HG03457 (cell line): ENCODE measurements around the gene SLC38A1.
A peak's percentile ranks its signal among the peaks of the same experiment; 100 is the strongest.
"Not testable (repeated sequence)": the region's sequence is repeated elsewhere in the genome, so short reads cannot be mapped to it uniquely, and the experiment has no call there.

Source experiments
- ATAC-seq: cut with Tn5 transposase; IDR thresholded peaks from one replicate; pipeline ENCODE4 v1.9.1; 2021; ENCODE audit warnings: moderate number of reproducible peaks; ENCODE audit not compliant: unreplicated experiment

Gene SLC38A1

DNA sequence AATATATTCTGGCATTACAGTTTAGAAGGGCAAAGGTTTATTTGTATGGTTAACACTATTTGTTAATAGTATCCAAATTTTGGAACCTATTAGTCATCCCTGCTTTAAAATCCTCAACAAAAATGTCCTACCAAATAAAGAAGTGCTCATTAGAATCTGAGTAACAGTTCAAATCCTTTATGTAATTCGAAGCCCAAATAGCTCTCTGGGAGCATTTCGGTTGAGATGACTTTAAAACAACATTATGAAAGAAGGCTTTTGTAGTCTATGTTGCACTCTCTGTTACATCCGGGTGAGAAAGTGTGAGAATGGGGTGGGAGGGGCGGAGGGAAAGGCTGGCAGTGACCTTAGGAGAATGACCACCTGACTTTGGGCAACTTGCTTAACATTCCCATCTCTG is 59.7 kb downstream of the SLC38A1 start:
- no peak for ATAC-seq

DNA sequence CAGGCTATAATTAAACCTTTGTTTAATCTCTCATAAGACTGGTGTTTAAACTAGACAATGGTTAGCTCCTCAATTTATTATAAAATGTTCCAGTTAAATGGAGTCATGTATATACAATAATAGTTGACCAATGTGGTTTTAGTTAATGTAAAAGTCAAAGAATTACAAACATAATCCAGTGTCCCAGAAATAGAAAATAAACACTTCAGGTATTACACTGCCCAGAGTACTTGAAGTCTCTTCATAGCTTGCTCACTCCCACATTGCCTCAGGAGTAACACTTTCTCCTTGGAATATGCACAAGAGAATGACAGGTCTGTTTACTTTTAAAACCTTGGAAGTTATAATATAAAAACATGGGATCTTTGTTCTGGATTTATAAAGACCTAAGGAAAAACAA is 60.5 kb downstream of the SLC38A1 start:
- no peak for ATAC-seq

DNA sequence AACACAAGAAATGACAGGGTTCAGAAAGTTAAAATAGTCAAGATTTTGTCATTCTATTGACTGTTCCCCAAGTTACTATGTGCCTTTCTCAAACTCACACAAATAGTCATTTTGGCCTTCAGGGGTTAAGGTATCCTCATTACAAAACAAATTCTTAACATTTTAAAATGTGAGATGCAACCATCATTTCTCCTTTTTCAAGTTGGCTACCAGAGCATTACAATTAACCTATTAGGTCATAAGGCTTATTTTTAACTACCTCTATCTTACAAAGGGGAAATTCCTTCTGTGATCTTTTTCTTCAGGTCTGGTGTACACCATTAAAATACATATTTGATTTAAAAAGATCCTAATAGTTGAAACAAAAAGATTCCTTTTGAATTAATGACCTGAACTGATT is 61.2 kb downstream of the SLC38A1 start:
- ATAC-seq: no peak

DNA sequence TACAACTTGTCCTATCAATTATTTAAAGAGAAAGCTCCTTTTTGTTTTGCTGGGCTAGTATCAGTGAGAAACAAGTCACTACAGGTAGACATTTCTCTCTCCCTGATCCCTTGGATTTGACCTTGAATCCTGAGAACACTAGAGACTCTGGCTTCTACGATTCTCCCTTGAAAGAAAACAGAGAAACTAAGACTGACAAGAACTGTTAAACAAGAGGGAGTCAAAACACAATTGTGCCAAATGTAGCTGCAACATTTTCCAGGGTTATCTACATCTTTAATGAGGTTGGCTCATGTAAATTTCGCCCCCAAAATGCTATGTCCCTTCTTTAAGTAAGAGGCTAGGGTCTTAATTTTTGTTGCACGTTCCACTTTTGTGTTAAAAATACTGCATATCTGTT is 62.4 kb downstream of the SLC38A1 start:
- ATAC-seq: no peak

DNA sequence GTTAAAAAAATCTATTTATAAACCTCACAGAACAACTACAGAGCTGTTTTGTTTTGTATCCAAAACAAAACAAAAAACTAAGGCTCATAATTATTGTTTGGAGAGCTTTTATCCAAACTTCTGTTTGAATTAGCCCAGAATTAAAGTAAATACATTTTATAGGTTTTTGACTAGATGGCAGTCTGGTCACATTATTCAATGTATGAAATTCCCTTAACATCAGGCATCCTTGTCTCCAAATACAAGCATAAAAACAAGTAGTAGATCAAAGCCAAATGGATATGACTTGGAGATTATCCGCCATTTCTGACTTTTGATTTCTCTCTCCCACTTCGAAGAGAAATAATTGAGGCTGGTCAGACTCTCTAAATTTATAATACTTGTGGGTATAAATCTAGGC is 63.5 kb downstream of the SLC38A1 start:
- no peak for ATAC-seq

DNA sequence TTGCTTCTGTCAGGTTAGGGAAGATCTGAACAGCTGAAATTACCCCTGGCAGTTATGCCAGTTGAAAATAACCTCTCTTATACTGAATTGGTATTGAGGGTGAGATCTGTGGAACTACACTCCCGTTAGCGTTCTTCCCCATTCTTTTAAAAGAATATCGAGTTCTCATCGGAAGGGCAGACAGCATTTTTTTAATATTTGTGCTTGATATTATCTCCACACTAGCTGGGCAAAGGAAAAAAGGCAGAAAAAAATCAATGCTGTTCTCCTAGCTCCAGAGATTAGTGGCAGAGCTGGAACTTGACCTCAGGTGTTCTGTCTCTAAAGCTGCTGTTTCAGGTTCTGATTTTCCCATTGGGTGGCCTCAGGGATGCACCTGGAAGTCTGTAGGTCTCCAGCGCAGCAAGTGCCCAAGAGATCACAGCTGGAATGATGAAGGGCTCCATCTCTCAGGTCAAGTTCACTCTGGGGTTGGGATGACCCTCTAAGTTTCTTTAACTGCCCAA is 67.5 kb downstream of the SLC38A1 start:
- ATAC-seq: no peak

DNA sequence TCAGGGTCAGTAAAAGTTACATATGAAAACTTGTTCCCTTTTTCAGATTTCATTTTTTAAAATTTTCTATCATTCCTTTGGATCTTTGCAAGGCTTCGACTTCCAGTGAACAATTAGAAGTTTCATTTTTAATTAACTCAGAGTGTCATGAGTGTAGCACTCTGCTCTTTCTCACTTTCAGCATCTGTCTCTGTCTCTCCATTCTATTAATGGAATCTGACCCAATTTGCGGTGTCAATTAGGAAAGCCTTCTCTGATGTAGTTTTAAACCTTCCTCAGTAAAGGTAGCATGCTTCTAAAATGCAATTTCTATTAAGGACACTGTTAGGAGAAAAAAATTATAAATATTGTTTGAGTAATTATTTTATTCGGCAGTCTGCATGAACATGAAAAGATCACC is 68.3 kb downstream of the SLC38A1 start:
- ATAC-seq: no peak

DNA sequence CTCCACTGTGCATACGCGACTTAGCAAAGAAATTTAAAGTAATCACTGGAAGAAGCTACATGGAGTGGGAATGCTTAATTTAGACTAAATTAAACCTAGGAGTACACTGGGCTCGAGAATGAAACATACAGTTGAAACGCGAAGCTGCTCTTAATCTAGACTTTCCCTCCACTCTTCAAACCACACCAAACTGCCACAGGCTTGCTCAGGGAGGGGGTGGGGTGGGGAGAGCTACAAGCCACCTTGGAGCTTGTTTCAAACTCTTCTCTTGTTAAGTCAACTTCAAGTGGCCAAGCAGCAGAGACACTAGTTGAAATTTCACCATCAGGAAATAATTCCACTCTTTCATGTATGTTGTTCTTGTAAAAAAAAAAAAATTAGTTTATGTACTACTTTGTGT is 69.9 kb downstream of the SLC38A1 start:
- no peak for ATAC-seq

DNA sequence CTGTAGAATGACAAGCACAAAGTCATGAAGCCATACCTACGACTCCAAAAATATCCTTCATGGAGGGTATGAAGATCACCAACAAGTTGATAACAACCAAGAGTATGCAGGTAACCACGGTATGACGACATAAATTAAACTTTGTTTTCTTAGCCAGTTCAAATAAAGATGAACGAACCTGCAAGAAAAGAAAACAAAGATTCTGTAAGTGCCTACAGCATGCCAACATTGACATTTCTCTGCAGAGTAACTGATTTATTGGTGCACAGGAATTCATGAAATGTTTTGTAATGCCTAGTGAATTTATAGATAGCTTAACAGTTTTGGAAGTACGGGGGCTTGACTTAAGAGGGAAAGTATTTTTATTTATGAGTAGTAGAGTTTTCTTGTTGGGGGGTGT is 71.0 kb downstream of the SLC38A1 start:
- ATAC-seq: no peak

DNA sequence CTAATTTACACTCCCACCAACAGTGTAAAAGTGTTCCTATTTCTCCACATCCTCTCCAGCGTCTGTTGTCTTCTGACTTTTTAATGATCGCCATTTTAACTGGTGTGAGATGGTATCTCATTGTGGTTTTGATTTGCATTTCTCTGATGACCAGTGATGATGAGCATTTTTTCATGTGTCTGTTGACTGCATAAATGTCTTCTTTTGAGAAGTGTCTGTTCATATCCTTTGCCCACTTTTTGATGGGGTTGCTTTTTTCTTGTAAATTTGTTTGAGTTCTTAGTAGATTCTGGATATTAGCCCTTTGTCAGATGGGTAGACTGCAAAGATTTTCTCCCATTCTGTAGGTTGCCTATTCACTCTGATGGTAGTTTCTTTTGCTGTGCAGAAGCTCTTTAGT is 78.3 kb downstream of the SLC38A1 start:
- not testable (repeated sequence) for ATAC-seq

DNA sequence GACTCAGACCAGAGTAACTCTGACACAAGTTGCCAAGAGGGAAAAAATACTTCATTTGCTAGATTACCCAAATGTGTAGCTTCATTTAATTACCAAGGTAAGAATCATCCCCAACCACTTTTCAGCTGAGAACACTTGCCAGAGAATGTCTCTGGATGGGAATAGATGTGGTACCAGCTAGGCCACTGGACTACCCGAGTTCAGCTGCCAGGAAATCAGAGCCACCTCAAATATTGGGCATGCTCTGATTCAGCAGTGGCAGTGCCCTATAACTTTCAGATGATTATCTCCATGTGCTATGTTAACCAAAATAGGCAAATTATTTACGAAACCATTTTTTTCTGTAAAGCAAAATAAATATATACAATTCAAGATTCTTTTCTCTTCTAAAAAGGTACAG is 80.7 kb downstream of the SLC38A1 start:
- no peak for ATAC-seq

DNA sequence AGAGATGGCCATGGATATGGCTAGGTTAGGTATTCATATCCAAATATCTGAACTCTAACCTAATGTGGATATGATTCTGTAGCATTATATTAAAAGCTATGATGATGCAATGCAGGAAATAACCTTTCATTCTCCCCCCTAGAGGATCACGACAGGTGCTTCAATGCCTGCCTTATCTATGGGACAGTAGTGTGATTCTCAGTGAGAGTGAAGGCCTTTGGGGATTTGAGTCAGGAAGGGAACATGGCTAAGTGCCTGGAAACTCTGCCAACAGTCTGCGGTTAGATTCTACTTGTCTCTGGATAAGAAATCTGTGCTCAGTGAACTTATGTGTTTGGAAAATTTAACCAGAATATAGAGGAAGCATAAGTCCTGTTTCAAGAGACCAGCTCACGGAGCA is 81.8 kb downstream of the SLC38A1 start:
- no peak for ATAC-seq

DNA sequence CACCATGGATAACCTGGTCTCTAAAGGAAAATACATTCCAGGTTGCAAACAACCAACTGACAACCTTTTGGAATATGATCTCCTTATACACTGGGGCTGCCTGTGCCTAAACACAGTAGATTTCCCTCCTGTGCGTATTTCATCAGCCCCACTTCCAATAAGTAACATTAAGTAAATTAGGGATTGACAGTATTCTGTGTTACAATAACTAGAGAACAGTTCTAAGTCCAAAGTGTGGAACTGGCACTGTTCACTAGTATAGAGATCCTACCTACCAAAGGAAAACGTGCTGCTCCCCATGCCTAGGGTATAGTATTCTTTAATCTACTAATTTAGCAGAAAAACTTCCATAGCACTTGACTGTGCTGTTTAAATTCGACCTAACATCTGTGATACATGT is 82.8 kb downstream of the SLC38A1 start:
- no peak for ATAC-seq

DNA sequence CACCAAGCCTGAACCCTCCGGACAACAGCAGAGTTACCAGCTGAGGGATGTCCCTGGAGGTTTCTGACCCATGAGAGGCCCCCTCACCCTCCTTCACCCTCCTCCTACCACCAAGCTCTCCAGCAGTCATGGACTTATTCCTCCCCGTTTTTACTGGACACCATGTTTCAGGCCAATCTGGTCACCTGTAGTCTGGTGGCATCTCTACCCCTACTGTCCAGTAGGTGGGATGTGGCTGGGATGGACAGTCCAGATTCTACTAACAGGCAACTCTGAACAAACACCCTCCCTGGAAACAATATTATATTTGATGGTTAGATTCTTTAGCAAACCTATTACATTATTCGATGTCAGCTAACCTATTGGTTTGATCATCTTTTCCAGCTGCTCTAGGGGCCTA is 83.2 kb downstream of the SLC38A1 start:
- ATAC-seq: no peak

DNA sequence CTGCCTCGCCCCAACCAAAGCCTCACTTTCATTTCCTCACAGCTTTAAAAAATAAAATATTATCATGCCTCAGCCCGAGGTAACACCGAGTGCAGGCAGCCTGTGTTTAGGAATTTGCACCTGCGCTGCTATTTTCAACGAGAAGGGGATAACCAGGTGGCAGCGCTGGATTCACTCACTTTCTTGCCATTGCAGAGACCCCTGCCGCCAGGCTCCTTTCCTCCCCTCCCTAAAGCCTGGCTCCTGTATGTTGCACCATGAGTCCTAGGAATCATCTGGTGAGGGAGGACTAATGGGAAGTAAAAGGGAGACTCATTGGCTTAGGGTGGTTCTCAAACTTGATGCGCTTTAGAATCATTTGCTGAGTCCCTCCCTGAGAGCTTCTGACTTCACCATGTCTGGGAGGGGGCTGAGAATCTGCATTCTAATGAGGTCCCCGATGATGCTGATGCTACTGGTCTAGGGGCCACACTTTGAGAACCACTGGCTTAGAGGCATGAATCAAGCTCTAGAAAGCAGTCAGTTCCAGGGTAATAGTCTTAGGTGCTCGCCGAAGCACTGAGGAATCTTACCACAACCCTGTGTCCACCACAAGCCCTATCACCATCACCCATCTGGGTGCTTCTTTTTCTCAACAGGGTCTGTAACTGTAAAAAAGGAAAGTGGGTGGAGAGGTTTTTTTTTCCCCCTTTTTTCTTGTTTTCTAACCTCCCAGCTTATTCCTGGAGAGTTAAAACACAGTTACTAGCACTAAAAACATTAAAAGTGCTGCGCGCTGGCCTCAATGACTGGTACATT is 83.8 kb downstream of the SLC38A1 start:
- no peak for ATAC-seq

DNA sequence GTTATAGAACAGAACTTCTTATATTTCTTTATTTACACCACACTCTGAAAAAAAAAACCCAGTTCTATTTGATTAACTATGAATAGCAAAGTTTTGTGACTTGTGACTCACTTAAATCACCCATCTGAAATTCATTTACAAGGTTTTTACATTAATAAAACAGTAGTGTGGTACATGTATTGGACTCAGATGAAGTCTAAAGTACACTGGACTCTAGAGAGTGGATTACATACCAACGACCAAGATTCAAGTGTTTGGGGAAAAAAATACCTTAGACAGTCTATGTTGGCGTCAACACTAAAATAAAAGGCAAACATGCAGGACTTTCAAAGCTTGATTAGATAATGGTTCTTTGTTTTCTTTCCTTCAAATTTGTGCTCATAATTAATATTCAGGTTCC is 85.7 kb downstream of the SLC38A1 start:
- no peak for ATAC-seq

DNA sequence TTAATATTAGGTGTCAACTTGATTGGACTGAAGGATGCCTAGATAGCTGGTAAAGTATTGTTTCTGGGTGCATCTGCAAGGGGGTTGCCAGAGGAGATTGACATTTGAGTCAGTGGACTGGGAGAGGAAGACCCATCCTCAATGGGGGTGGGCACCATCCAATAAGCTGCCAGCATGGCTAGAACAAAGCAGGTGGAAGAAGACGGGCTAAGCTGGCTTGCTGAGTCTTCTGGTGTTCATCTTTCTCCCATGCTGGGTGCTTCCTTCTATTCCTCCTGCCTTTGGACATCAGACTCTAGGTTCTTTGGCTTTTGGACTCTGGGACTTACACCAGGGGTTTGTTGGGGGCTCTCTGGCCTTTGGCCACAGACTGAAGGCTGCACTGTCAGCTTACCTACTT is 87.4 kb downstream of the SLC38A1 start:
- ATAC-seq: no peak

DNA sequence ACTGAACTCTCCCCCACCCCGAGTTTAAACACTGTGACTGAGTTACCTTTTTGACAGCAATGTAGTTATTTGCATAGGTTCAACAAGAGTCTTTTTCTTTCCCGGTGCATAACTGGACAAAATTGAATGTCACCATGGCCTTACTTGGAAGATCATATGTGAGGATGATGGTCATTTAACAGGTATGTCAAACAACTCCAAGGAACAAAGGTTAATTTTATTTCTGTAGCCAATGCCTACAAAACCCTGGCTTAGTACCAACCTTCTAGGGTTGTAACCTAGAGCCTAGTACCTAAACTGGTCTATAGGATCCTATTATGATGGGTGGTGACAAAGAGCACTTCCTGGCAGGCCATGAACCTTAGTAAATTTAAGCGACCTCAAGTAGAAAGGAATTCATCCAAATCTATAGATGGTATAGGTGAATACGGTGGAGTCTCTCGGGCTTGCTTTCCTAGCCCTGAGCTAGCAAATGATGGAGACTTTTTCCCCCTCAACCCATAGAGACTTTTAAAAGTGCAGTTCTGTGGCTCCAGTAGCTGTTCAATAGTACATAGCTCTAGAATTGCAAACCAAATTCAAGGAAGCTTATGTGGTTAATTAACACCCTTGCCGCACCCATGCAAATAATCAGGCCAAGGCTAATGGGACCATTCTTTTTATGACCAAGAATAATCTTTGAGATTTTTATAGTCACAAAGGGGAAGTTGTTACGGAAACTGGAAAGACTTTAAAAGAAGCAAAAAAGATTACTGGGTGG is 89.0 kb downstream of the SLC38A1 start:
- ATAC-seq: peak; percentile 55

DNA sequence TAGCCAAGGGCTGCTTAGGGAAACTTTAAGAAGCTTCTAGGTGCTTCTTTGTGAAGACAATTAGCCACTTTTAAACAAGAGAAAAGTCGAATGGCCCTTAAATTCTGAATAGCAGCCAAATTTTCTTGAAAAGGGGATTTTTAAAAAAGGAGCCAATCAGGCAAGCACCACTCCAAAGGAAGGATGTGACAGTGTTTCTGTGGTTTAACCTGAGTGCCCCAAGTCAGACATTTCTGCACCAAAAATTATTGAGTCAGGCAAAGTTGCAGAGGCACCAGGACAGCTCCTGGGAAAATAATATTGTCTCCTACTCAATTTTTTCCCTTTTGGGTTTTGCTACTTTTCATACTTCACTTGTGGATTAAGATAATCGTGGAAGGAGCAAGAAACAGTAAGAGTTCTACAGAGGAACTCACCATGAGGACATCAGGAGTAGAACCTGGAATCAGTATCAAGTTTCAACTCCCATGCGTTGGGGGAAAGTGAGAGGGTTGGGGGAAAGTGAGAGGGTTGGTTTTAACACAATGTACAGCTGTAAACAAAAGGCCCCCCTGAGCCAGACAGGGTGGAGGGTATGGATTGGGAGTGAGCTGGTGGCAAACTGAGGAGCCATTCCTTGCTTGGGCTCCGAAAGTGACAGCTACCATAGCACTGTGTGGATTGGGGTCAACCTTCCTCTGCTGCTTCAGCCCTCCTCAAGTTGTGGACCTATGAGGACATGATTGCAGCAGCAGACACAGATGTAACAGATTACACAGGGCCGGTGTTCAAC is 90.8 kb downstream of the SLC38A1 start:
- ATAC-seq: no peak

DNA sequence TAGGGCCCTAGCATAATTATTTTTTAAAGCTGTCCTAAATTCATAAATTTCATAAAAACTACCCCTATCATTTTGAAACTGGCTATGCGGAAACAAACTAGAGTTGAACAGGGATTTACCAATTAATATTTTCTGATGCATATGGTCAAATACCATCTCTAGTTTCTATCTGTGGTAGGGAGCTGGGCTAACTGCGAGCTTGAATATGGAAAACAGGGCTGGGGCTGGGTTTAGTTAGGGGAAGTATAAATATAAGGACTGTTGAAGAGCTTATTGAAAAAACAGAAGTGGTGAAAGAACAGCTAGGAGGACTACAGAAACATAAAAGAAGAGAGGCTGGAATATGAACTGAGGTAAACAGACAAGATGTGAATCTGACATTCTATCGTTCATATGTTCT is 91.8 kb downstream of the SLC38A1 start:
- ATAC-seq: no peak

DNA sequence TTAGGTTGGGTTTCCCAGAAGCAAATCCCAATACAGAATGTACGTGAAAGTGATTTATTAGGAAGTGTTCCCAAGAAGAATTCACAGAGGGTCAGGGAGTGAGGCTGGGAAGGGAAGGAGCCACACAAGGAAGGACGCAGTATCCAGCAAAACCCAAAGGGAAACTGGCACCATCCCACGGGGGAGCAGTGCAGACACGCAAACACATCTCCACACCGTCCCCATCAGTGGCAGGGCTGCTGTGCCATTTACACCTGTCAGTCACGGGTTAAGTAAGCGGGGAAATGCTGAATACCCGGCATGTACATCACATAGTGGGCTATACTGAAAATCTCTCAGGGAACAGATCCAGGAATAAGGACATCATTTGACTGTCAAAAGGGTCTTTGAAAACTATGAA is 93.9 kb downstream of the SLC38A1 start:
- no peak for ATAC-seq
